WTC11 (cell line): ENCODE data around the gene NKD1. TPM values are rescaled to one million over a fixed set of nuclear protein-coding genes. Genes with fewer than 3 reads are reported as not detected.

Experiments used
- ATAC-seq: fragments of 200-7000 bp; cut with Tn5 transposase; 2 replicates; pipeline ENCODE4 v1.10.0; 2021; ENCODE audit warnings: mild to moderate bottlenecking, moderate library complexity
- CTCF ChIA-PET: fragments of 300-600 bp; sonication (Branson Sonifier 250); formaldehyde crosslinking; loops from one replicate; lab custom pipeline; 2021; ENCODE audit warnings: antibody characterized with exemption; lab: Charles Lee
- POLR2A ChIA-PET: fragments of 350-600 bp; sonication (Branson Sonifier 250); formaldehyde crosslinking; loops from one replicate; lab custom pipeline; 2021; ENCODE audit warnings: antibody characterized with exemption; lab: Charles Lee
- DNase-seq: peaks from one replicate; pipeline ENCODE4 v3.0.0; 2021; ENCODE audit warnings: low spot score
- H3K27ac Mint-ChIP-seq: 2 replicates; pipeline ENCODE4 v1.8.0; 2021; ENCODE audit warnings: mixed read lengths
- H3K27me3 Mint-ChIP-seq: 2 replicates; pipeline ENCODE4 v1.8.0; 2021; ENCODE audit warnings: low read depth, mild to moderate bottlenecking, moderate library complexity, mixed read lengths
- H3K36me3 Mint-ChIP-seq: 2 replicates; pipeline ENCODE4 v1.8.0; 2021; ENCODE audit warnings: mixed read lengths
- H3K4me1 Mint-ChIP-seq: 2 replicates; pipeline ENCODE4 v1.8.0; 2022; ENCODE audit warnings: mixed read lengths
- H3K4me3 Mint-ChIP-seq: 2 replicates; pipeline ENCODE4 v1.8.0; 2021; ENCODE audit warnings: mild to moderate bottlenecking, moderate library complexity, mixed read lengths
- H3K9me3 Mint-ChIP-seq: 2 replicates; pipeline ENCODE4 v1.8.0; 2021; ENCODE audit warnings: mixed read lengths
- AFF4 ChIP-seq: sonication (generic); formaldehyde crosslinking; IDR thresholded peaks from 2 replicates; pipeline ENCODE4 v1.8.1; 2023; ENCODE audit warnings: mild to moderate bottlenecking, missing genetic modification reagents, borderline replicate concordance
- AR ChIP-seq: fragments of 250-450 bp; sonication (Bioruptor Pico); IDR thresholded peaks from 2 replicates; pipeline ENCODE4 v1.9.0; 2021; ENCODE audit warnings: mild to moderate bottlenecking
- CREB1 ChIP-seq: sonication (generic); formaldehyde crosslinking; IDR thresholded peaks from 2 replicates; pipeline ENCODE4 v1.8.0; 2023; ENCODE audit warnings: mild to moderate bottlenecking, missing genetic modification reagents
- E2F1 ChIP-seq: sonication (generic); formaldehyde crosslinking; IDR thresholded peaks from 2 replicates; pipeline ENCODE4 v1.8.0; 2022; ENCODE audit warnings: mild to moderate bottlenecking, missing genetic modification reagents
- FOXP1 ChIP-seq: sonication (generic); formaldehyde crosslinking; IDR thresholded peaks from 2 replicates; pipeline ENCODE4 v1.8.0; 2022; ENCODE audit warnings: missing genetic modification reagents, mild to moderate bottlenecking, moderate library complexity, borderline replicate concordance
- GABPB1 ChIP-seq: sonication (generic); formaldehyde crosslinking; IDR thresholded peaks from 2 replicates; pipeline ENCODE4 v1.8.1; 2023; ENCODE audit warnings: mild to moderate bottlenecking, missing genetic modification reagents
- GTF2I ChIP-seq: fragments of 250-450 bp; sonication (Bioruptor Pico); conservative IDR thresholded peaks from 2 replicates; pipeline ENCODE4 v1.4.0; 2021; ENCODE audit warnings: mild to moderate bottlenecking
- IRF2 ChIP-seq: sonication (generic); formaldehyde crosslinking; IDR thresholded peaks from 2 replicates; pipeline ENCODE4 v1.8.0; 2022; ENCODE audit warnings: low read depth, missing genetic modification reagents, borderline replicate concordance
- JAZF1 ChIP-seq: fragments of 250-450 bp; sonication (Bioruptor Pico); IDR thresholded peaks from 2 replicates; pipeline ENCODE4 v1.9.0; 2021; ENCODE audit warnings: moderate library complexity, mild to moderate bottlenecking, inconsistent platforms
- JUN ChIP-seq: sonication (generic); formaldehyde crosslinking; IDR thresholded peaks from 2 replicates; pipeline ENCODE4 v1.8.0; 2023; ENCODE audit warnings: mild to moderate bottlenecking, missing genetic modification reagents
- NFE2L1 ChIP-seq: sonication (generic); formaldehyde crosslinking; IDR thresholded peaks from 2 replicates; pipeline ENCODE4 v1.8.1; 2023; ENCODE audit warnings: missing genetic modification reagents
- SMAD4 ChIP-seq: sonication (generic); formaldehyde crosslinking; IDR thresholded peaks from 2 replicates; pipeline ENCODE4 v1.8.0; 2022; ENCODE audit warnings: mild to moderate bottlenecking, missing genetic modification reagents
- ZBTB43 ChIP-seq: sonication (generic); formaldehyde crosslinking; IDR thresholded peaks from 2 replicates; pipeline ENCODE4 v1.8.1; 2023; ENCODE audit warnings: mild to moderate bottlenecking, missing genetic modification reagents
- ZMAT4 ChIP-seq: fragments of 250-450 bp; sonication (Bioruptor Pico); IDR thresholded peaks from 2 replicates; pipeline ENCODE4 v1.9.0; 2021; ENCODE audit warnings: mild to moderate bottlenecking
- ZNF423 ChIP-seq: fragments of 250-450 bp; sonication (Bioruptor Pico); IDR thresholded peaks from 2 replicates; pipeline ENCODE4 v2.1.2; 2022; ENCODE audit warnings: mild to moderate bottlenecking, moderate library complexity
- ZNF532 ChIP-seq: fragments of 250-450 bp; sonication (Bioruptor Pico); IDR thresholded peaks from 2 replicates; pipeline ENCODE4 v1.9.0; 2021; ENCODE audit warnings: mild to moderate bottlenecking, borderline replicate concordance
- ZNF671 ChIP-seq: fragments of 250-450 bp; sonication (Bioruptor Pico); IDR thresholded peaks from 2 replicates; pipeline ENCODE4 v1.8.0; 2021; ENCODE audit warnings: mild to moderate bottlenecking
- total RNA-seq: library from RNA; stranded (reverse); gene quantifications from 3 replicates; pipeline ENCODE4 v1.2.3, GENCODE V29; 2021

The NKD1 gene
- total RNA-seq, 1 experiment from 2014 or later = 6.0 TPM

GRCh38 chr16:50668368-50669008 lies 120.3 kb downstream of the NKD1 start:
- H3K4me1 Mint-ChIP-seq = peaks cover 16% of the 10 kb centered on the region
- DNase-seq (no peak), ATAC-seq (no peak)
- no peak overlapping the region for H3K27ac Mint-ChIP-seq
- H3K27me3 Mint-ChIP-seq = peaks cover 5% of the 10 kb centered on the region
- peaks cover 30% of the 10 kb centered on the region for H3K9me3 Mint-ChIP-seq
- no peak overlapping the region for H3K4me3 Mint-ChIP-seq
- CTCF ChIA-PET = interaction anchor here (0.6 to 9.6 kb wide), 15 partner anchors 10 to 314 kb away, joined by 3 to 236 read pairs (median 12); partner anchors contain the start of gene SNX20
- TF ChIP-seq AFF4 (CRISPR knock-in tag) (no peak), ZNF423 (CRISPR knock-in tag) (no peak), FOXP1 (CRISPR knock-in tag) (no peak), JUN (CRISPR knock-in tag) (no peak), NFE2L1 (CRISPR knock-in tag) (no peak), ZNF671 (CRISPR knock-in tag) (no peak), JAZF1 (CRISPR knock-in tag) (no peak)
- POLR2A ChIA-PET = no interaction called here
- H3K36me3 Mint-ChIP-seq = peaks cover 14% of the 10 kb centered on the region

GRCh38 chr16:50669741-50670140 lies 121.5 kb downstream of the NKD1 start:
- Mint-ChIP-seq H3K36me3 (peaks cover 16% of the 10 kb centered on the region), H3K27me3 (no peaks in the 10 kb centered on the region; the same call in 1 of the 2 replicates)
- TF ChIP-seq ZMAT4 (CRISPR knock-in tag) (no peak), IRF2 (CRISPR knock-in tag) (no peak), SMAD4 (CRISPR knock-in tag) (no peak), E2F1 (CRISPR knock-in tag) (no peak), GTF2I (no peak), GABPB1 (CRISPR knock-in tag) (no peak)
- TF ChIP-seq, all 79 proteins: peak for 0
- DNase-seq = no peak
- POLR2A ChIA-PET = no interaction called here
- H3K27ac Mint-ChIP-seq = no peak overlapping the region
- peaks cover 26% of the 10 kb centered on the region for H3K9me3 Mint-ChIP-seq
- peaks cover 16% of the 10 kb centered on the region for H3K4me1 Mint-ChIP-seq
- CTCF ChIA-PET = interaction anchor here (1.9 to 9.6 kb wide), 5 partner anchors 8 to 204 kb away, joined by 4 to 236 read pairs (median 101); partner anchors contain the start of gene SNX20
- H3K4me3 Mint-ChIP-seq = no peak overlapping the region
- ATAC-seq = no peak

- Mint-ChIP-seq H3K4me1 (peaks cover 13% of the 10 kb centered on the region), H3K27ac (no peak overlapping the region), H3K27me3 (no peaks in the 10 kb centered on the region; the same call in 1 of the 2 replicates), H3K4me3 (no peak overlapping the region), H3K9me3 (peaks cover 24% of the 10 kb centered on the region), H3K36me3 (peaks cover 16% of the 10 kb centered on the region)
- CTCF ChIA-PET = interaction anchor here (0.9 to 9.6 kb wide), 2 partner anchors 9 to 135 kb away, joined by 3 to 236 read pairs; no protein-coding TSS in a partner anchor
- DNase-seq = no peak
- no peak for ATAC-seq
- POLR2A ChIA-PET = no interaction called here
- TF ChIP-seq AR (CRISPR knock-in tag) (no peak), ZNF532 (CRISPR knock-in tag) (no peak), SMAD4 (CRISPR knock-in tag) (no peak), CREB1 (CRISPR knock-in tag) (no peak), ZBTB43 (CRISPR knock-in tag) (no peak)
Observed at GRCh38 chr16:50670476-50670875, 122.3 kb downstream of the NKD1 start.
